Stimulated activated CD8-positive, alpha-beta memory T cell treated with anti-CD3 and anti-CD28 coated beads, Interleukin-15, amount 100 ng/mL, for 4 hours (primary cell): ENCODE results near the gene VEGFA.
"Not testable (repeated sequence)": the region's sequence is repeated elsewhere in the genome, so short reads cannot be mapped to it uniquely, and the experiment has no call there.

Source experiments
- DNase-seq, 2 donors: peaks; one replicate each; pipeline ENCODE4 v3.0.0-alpha.2; 2020; ENCODE audit warnings: low read depth in 2 of 2

Gene VEGFA

GRCh38 chr6:43803055-43803782 is 33.2 kb downstream of the VEGFA start:
- no peak for DNase-seq

- DNase-seq, result no peak
Measured at GRCh38 chr6:43803783-43804549, 34.0 kb downstream of the VEGFA start.

- no peak for DNase-seq
Measured at GRCh38 chr6:43804550-43805223, 34.7 kb downstream of the VEGFA start.

GRCh38 chr6:43805699-43806042 is 35.7 kb downstream of the VEGFA start:
- DNase-seq, result no peak

- DNase-seq, result no peak
Measured at GRCh38 chr6:43806043-43806757, 36.2 kb downstream of the VEGFA start.

GRCh38 chr6:43806758-43807227 is 36.8 kb downstream of the VEGFA start:
- DNase-seq, result no peak

GRCh38 chr6:43807228-43808061 is 37.4 kb downstream of the VEGFA start:
- no peak for DNase-seq

- no peak for DNase-seq
Measured at GRCh38 chr6:43808412-43808811, 38.4 kb downstream of the VEGFA start.

GRCh38 chr6:43809417-43810305 is 39.6 kb downstream of the VEGFA start:
- no peak for DNase-seq

- no peak for DNase-seq
Measured at GRCh38 chr6:43810965-43811732, 41.1 kb downstream of the VEGFA start.

- DNase-seq, result no peak
Measured at GRCh38 chr6:43811733-43812099, 41.7 kb downstream of the VEGFA start.

- no peak for DNase-seq
Measured at GRCh38 chr6:43812850-43813578, 43.0 kb downstream of the VEGFA start.

- no peak for DNase-seq
Measured at GRCh38 chr6:43814111-43814510, 44.1 kb downstream of the VEGFA start.

- DNase-seq, result no peak
Measured at GRCh38 chr6:43814865-43815264, 44.9 kb downstream of the VEGFA start.

- DNase-seq, result no peak
Measured at GRCh38 chr6:43817192-43817591, 47.2 kb downstream of the VEGFA start.

GRCh38 chr6:43818973-43819372 is 49.0 kb downstream of the VEGFA start:
- DNase-seq, result not testable (repeated sequence)

- DNase-seq, result no peak
Measured at GRCh38 chr6:43819958-43820357, 49.9 kb downstream of the VEGFA start.

GRCh38 chr6:43820486-43820885 is 50.5 kb downstream of the VEGFA start:
- no peak for DNase-seq
